Measurements from ENCODE around the gene APOBR.
"Not testable (repeated sequence)": the region's sequence is repeated elsewhere in the genome, so short reads cannot be mapped to it uniquely, and the experiment has no call there.

Gene APOBR, protein sequence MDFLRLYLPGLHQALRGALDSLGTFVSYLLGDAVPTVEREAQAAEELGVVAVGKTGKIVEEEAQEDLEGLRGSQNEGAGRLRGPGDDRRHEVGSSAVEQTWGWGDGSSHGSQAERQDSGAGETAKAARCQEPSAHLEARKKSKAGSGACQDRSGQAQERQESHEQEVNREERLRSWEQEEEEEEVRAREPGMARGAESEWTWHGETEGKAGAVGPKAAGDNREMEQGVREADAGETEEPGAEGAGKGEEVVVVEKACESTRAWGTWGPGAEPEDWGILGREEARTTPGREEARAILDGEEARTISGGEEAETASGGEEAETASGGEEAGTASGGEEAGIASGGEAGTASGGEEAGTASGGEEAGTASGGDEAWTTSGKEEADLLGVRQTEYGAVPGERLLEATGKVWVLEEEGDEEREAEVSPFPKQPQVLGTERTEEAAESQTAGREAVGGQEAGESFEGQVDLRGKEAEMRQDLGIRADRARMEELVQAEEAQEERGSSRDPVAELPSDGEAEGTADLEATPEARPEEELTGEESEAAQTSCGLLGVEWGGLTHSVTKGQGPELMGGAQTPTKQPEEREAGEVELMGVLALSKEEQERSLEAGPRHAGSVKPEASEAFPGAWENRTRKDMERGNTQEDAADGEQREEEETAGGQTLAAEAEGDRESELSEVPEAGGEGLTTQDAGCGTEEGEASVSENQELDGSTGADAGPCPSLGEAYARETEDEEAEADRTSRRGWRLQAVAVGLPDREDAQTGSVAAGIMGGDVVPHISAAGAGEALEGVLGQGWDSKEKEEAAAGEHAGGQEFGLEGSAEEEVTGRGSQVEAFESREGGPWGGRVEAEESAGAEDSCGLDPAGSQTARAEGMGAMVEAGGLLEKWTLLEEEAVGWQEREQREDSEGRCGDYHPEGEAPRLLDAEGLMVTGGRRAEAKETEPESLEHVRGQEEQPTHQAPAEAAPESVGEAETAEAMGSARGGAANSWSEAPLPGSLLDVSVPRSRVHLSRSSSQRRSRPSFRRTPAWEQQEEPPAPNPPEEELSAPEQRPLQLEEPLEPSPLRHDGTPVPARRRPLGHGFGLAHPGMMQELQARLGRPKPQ

DNA sequence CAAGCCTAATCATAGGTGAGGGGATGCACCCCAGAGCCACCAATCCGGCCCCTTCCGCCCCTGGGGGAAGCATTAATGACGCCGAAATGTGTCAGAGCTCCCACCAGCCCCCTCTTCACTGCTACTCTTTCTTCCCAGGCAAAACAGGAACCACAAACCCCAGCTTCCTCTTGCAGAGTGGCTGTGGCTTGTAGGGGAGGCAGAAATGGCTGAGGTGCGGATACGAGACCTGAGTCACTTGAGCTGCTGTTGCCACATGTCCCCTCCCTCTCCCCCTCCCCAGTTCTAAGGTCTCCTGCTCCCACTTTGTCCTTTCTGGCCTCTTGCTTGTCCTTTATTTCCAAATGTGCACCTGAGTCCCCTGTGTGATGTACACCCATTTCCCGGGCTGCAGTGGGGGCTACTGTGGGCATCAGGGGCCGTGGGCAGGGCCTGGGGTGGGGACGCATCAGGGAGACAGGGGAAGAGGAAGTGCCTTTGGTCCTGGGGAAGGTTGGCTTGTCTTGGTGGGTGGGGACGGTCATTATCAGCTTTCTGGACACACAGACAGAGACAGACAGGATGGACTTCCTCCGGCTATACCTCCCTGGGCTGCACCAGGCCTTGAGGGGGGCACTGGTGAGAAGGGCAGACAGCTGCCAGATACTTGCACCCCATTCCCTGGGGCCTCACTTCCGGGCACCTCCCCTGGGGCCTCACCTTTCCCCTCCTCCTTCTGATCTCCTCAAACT, at the start of gene APOBR:
Gene APOBR (plus strand): TSS at position 523 of the 731 bp plus-strand sequence. CDS start 39 bp downstream, at position 562.
- peak; percentile 81 for DNase-seq (ENCODE audit: low read depth)

GRCh38 chr16:28446388-28446787, 48.1 kb upstream of the APOBR start:
- DNase-seq (ENCODE audit: low read depth): not testable (repeated sequence)

GRCh38 chr16:28447081-28447480, 47.4 kb upstream of the APOBR start:
- not testable (repeated sequence) for DNase-seq (ENCODE audit: low read depth)

DNA sequence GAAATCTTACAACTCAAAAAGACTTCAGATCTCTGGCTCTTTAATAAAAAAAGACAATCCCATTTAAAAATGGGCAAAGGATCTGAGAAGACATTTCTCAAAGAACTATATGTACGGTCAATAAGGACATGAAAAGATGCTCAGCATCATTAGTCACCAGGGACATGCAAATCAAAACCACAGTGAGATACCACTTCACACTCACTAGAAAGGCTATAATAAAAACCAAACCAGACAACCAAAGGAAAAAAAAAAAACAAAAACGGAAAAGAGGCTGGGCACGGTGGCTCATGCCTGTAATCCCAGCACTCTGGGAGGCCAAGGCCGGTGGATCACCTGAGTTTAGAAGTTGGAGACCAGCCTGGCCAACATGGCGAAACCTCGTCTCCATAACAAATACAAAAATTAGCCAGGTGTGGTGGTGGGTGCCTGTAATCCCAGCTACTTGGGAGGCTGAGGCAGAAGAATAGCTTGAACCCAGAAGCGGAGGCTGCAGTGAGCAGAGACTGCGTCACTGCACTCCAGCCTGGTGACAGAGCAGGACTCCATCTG, 20.7 kb upstream of the APOBR start:
- DNase-seq (ENCODE audit: low read depth): no peak

DNA sequence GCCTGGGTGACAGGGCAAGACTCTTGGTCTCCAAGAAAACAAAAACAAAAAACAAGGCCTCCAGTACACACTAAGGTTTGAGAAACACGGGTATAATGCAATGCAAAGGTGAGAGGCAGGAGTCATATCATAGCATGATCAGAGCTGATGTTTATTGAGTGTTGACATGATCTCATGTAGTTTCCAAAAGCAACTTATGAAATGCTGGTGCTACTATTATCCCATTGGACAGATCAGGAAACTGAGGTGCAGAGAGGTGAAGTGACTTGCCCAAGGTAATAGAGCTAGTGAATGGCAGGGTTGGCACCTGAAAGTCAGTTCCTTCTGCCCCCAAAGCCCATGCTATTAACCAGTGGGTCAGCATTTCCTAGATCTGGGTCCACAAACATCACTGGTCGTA, 19.2 kb upstream of the APOBR start:
- no peak for DNase-seq (ENCODE audit: low read depth)

GRCh38 chr16:28477311-28477920, 17.0 kb upstream of the APOBR start:
- no peak for DNase-seq (ENCODE audit: low read depth)

- DNase-seq (ENCODE audit: low read depth): no peak
These were observed 15.8 kb upstream of the APOBR start for GRCh38 chr16:28478506-28479180.

DNA sequence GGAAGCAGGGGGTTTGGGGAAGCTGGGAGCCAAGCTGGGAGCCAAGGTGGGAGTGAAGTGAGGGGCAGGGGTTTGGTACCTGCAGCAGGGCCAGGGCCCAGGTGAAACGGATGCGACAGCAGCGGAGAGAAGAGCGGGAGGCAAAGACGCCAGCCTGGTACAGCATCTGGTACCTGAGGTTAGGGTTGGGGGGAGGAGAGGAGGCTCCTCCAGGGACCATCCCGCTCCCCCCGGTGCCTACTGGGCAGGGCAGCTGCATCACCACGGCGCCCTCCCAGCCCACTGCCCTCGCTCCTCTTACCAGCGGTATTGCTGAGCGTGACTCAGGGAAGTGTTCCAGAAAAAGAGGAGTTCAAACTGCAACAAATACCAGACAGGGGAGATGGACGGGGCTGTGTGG, 12.4 kb upstream of the APOBR start:
- DNase-seq (ENCODE audit: low read depth): no peak

GRCh38 chr16:28483361-28483760, 11.1 kb upstream of the APOBR start:
- DNase-seq (ENCODE audit: low read depth): not testable (repeated sequence)

- no peak for DNase-seq (ENCODE audit: low read depth)
These were observed 8.2 kb upstream of the APOBR start for GRCh38 chr16:28486266-28486665.

DNA sequence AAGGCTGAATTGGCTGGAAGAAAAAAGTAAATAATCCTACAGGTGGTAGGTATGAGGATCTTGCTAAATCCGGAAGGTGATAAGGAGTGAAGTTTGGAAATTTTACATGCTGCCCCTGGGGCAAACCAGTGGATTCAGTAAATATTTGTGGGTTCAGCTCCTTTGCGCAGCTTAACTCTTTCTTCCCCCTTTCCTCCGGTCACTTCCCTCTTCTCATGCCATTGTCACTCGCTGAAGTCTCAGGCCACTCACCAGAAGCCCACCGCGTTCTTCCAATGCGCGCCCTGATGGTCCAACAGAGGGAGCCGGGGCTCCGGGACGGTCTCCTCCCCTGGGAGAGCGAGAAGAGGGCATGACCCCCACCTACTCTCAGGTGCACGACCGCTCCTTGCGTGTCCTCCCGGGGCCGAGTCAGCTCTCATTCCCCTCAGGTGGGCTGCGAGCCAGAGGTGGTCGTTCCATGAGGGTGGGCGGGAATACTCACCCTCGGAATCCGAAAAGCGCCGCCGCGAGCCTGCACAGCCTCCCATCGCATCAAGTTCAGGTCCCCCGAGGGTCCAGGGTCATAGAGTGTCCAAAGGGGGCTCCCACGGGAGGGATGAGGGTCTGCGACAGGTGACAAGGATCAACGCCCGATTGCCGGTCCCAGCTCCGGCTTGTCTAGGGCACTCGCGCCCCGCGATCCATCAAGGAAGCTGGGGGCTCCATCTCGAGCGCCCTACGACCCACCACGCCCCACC, 3.0 kb upstream of the APOBR start:
- no peak for DNase-seq (ENCODE audit: low read depth)

GRCh38 chr16:28491970-28492474, 2.4 kb upstream of the APOBR start, which contains the start of gene CLN3:
Gene CLN3 (minus strand): TSS chr16:28492074. CDS start chr16:28491759, 315 bp downstream.
- peak; percentile 83 for DNase-seq (ENCODE audit: low read depth)

DNA sequence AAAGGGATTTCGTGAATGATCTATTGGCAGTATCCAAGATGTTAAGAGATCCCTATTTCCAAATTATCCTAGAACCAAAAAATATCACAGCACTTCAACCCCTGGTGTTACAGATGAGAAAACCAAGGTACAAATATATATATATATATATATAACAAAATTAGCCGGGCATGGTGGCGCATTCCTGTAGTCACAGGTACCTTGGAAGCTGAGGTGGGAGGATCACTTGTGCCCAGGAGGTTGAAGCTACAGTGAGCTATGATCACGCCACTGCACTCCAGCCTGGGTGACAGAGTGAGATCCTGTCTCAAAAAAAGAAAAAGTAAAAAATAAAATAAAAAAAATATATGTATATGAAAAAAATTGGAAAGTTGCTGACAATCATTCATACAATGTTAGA, 1.9 kb upstream of the APOBR start:
- DNase-seq (ENCODE audit: low read depth): no peak

- DNase-seq (ENCODE audit: low read depth): no peak
These were observed 803 bp downstream of the APOBR start for GRCh38 chr16:28495098-28495793.

- no peak for DNase-seq (ENCODE audit: low read depth)
These were observed 1.6 kb downstream of the APOBR start for GRCh38 chr16:28495795-28496749.

DNA sequence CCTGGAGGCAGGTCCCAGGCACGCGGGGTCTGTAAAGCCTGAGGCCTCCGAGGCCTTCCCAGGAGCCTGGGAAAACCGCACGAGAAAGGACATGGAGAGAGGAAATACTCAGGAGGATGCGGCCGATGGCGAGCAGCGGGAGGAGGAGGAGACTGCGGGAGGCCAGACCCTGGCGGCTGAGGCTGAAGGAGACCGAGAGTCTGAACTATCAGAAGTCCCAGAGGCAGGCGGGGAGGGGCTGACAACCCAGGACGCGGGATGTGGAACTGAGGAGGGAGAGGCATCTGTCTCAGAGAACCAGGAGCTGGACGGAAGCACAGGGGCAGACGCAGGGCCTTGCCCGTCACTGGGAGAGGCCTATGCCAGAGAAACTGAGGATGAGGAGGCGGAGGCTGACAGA, 2.4 kb downstream of the APOBR start:
- DNase-seq (ENCODE audit: low read depth): no peak

DNA sequence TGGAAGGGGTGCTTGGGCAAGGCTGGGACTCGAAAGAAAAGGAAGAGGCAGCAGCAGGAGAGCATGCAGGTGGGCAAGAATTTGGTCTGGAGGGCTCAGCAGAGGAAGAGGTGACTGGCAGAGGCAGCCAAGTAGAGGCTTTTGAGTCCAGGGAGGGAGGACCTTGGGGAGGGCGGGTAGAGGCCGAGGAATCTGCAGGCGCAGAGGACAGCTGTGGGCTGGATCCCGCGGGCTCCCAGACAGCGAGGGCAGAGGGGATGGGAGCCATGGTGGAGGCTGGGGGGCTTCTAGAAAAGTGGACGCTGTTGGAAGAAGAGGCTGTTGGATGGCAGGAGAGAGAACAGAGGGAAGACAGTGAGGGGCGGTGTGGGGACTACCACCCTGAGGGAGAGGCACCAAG, 2.9 kb downstream of the APOBR start:
- DNase-seq (ENCODE audit: low read depth): no peak
